ENCODE data around the gene APBA1.

DNA sequence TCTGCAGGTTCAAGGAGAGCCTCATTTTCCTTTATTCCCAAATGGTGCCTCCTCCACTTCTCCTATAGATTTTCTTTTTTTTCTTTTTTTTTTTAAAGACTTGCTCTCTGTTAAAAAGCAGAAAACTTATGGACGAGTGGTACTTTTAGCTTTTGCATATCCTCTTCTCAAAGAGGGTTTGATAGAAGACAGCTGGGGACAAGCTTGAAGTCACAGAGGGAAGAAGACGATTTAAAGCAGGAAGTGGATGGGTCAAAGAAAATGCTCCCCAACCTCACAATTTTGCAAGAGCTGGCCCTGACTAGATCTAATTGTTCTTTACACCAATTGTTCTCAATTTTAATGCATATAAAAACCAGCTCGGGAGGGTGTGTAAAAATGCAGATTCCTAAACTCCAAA is 48.9 kb downstream of the APBA1 start:
- TF ChIP-seq, protein P1, sequence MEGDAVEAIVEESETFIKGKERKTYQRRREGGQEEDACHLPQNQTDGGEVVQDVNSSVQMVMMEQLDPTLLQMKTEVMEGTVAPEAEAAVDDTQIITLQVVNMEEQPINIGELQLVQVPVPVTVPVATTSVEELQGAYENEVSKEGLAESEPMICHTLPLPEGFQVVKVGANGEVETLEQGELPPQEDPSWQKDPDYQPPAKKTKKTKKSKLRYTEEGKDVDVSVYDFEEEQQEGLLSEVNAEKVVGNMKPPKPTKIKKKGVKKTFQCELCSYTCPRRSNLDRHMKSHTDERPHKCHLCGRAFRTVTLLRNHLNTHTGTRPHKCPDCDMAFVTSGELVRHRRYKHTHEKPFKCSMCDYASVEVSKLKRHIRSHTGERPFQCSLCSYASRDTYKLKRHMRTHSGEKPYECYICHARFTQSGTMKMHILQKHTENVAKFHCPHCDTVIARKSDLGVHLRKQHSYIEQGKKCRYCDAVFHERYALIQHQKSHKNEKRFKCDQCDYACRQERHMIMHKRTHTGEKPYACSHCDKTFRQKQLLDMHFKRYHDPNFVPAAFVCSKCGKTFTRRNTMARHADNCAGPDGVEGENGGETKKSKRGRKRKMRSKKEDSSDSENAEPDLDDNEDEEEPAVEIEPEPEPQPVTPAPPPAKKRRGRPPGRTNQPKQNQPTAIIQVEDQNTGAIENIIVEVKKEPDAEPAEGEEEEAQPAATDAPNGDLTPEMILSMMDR (IDR thresholded peaks at IDR 0.05), result no peak
- TF ChIP-seq POLR2A (IDR thresholded peaks at IDR 0.05), result no peak

Data from heart left ventricle (tissue), 13 donors.